HCEC 1CT (cell line): Measurements from ENCODE around the gene SDS.

Source experiments
- DNase-seq: peaks from one replicate; pipeline ENCODE4 v3.0.0-alpha.2; 2017

SDS gene

GRCh38 chr12:113424915-113425823 is 21.5 kb upstream of the SDS start:
- peak; percentile 47 for DNase-seq

- DNase-seq: no peak
Observed at GRCh38 chr12:113424456-113424855, 20.8 kb upstream of the SDS start.

GRCh38 chr12:113422886-113423669 is 19.4 kb upstream of the SDS start:
- peak; percentile 30 for DNase-seq

GRCh38 chr12:113422030-113422885 is 18.6 kb upstream of the SDS start, which contains the start of gene SDSL:
TSS of gene SDSL (plus strand) at chr12:113422380. CDS start at chr12:113427983, 5,603 bp downstream.
- peak; percentile 80 for DNase-seq

- no peak for DNase-seq
Observed at GRCh38 chr12:113420996-113421595, 17.4 kb upstream of the SDS start.

- peak; percentile 14 for DNase-seq
Observed at GRCh38 chr12:113418213-113418879, 14.7 kb upstream of the SDS start.

GRCh38 chr12:113416091-113416754 is 12.5 kb upstream of the SDS start:
- DNase-seq: peak; percentile 41

GRCh38 chr12:113414519-113415038 is 10.9 kb upstream of the SDS start:
- DNase-seq: no peak

- no peak for DNase-seq
Observed at GRCh38 chr12:113413488-113413939, 9.8 kb upstream of the SDS start.

- DNase-seq: no peak
Observed at GRCh38 chr12:113409462-113410124, 5.9 kb upstream of the SDS start.

- no peak for DNase-seq
Observed at GRCh38 chr12:113408756-113409298, 5.1 kb upstream of the SDS start.

GRCh38 chr12:113407931-113408600 is 4.4 kb upstream of the SDS start:
- peak; percentile 48 for DNase-seq

- DNase-seq: no peak
Observed at GRCh38 chr12:113405694-113406093, 2.0 kb upstream of the SDS start.

- no peak for DNase-seq
Observed at GRCh38 chr12:113402586-113403260, 964 bp downstream of the SDS start.

- DNase-seq: no peak
Observed at GRCh38 chr12:113401066-113402000, 2.4 kb downstream of the SDS start.

GRCh38 chr12:113400362-113400761 is 3.3 kb downstream of the SDS start:
- no peak for DNase-seq

- DNase-seq: no peak
Observed at GRCh38 chr12:113399490-113399889, 4.2 kb downstream of the SDS start.
